Endothelial cell of umbilical vein (primary cell): ENCODE measurements around the gene NDUFA6. TPM values are rescaled to one million over a fixed set of nuclear protein-coding genes. Genes with fewer than 3 reads are reported as not detected.
"Not testable (repeated sequence)": the region's sequence is repeated elsewhere in the genome, so short reads cannot be mapped to it uniquely, and the experiment has no call there.

Source experiments
- Bru-seq: library from RNA; stranded (reverse); fragments of 400-500 nt; gene quantifications from one replicate; lab custom pipeline; 2021; lab: Mats Ljungman, UMichigan
- BruChase-seq, 2 experiments: library from RNA; stranded (reverse); fragments of 400-500 nt; gene quantifications; one replicate each; lab custom pipeline; 2021; lab: Mats Ljungman, UMichigan
- BruUV-seq: library from RNA; stranded (reverse); fragments of 400-500 nt; replicated peaks from 2 replicates; lab custom pipeline; 2021; lab: Mats Ljungman, UMichigan
- CTCF ChIA-PET: fragments of 300-600, 350-600 bp; sonication (Branson Sonifier 250); formaldehyde crosslinking; loops from one replicate; lab custom pipeline; 2021; ENCODE audit warnings: antibody characterized with exemption, inconsistent platforms; lab: Charles Lee
- POLR2A ChIA-PET: fragments of 300-600, 350-600 bp; sonication (Branson Sonifier 250); formaldehyde crosslinking; loops from one replicate; lab custom pipeline; 2021; ENCODE audit warnings: antibody characterized with exemption, inconsistent platforms; lab: Charles Lee
- DNase-seq: peaks from one replicate; pipeline ENCODE4 v3.0.0-alpha.2; 2011; ENCODE audit warnings: low read depth, low spot score
- FAIRE-seq: peaks from 2 replicates; lab custom pipeline; 2011; peaks lifted over from hg19 to GRCh38; lab: Jason Lieb, UNC
- H2AFZ ChIP-seq: 2 replicates; pipeline ENCODE4 v1.6.0; 2012; ENCODE audit warnings: low read depth, low read length, control low read depth, inconsistent platforms
- H3K27ac ChIP-seq: 2 replicates; pipeline ENCODE4 v1.5.1; 2011; ENCODE audit warnings: low read depth, mild to moderate bottlenecking, control low read depth, low read length, moderate library complexity; ENCODE audit not compliant: insufficient read depth
- H3K27me3 ChIP-seq, 2 experiments: 2 replicates each; pipeline versions ENCODE4 v1.6.0 to v1.6.1; 2011; ENCODE audit warnings: low read length in 2 of 2, mixed read lengths in 1 of 2; ENCODE audit not compliant: control insufficient read depth in 2 of 2, insufficient read depth in 2 of 2
- H3K36me3 ChIP-seq, 2 experiments: 2 replicates in 1 of 2; 3 replicates in 1 of 2; pipeline ENCODE4 v1.5.1; 2011; ENCODE audit warnings: low read length in 2 of 2, mild to moderate bottlenecking in 1 of 2, moderate library complexity in 1 of 2; ENCODE audit not compliant: control insufficient read depth in 2 of 2, insufficient read depth in 2 of 2; ENCODE audit errors: extremely low read depth in 1 of 2
- H3K4me1 ChIP-seq: 3 replicates; pipeline ENCODE4 v1.5.1; 2011; ENCODE audit warnings: mild to moderate bottlenecking, low read length; ENCODE audit not compliant: control insufficient read depth, insufficient read depth; ENCODE audit errors: extremely low read depth
- H3K4me2 ChIP-seq: 2 replicates; pipeline ENCODE4 v1.6.1; 2011; ENCODE audit warnings: low read length, control low read depth, mixed read lengths; ENCODE audit not compliant: insufficient read depth
- H3K4me3 ChIP-seq, 3 experiments: fragments of 200-600 bp in 1 of 3; sonication (generic), shearing (Covaris generic) in 1 of 3; replicated peaks in 1 of 3; 2 replicates each; pipeline ENCODE4 v1.5.1; 2011 to 2016; ENCODE audit warnings: control low read depth in 3 of 3, low read length in 3 of 3, mild to moderate bottlenecking in 2 of 3, inconsistent platforms in 1 of 3, low read depth in 1 of 3, moderate library complexity in 1 of 3; ENCODE audit not compliant: insufficient read depth in 1 of 3
- H3K79me2 ChIP-seq: 2 replicates; pipeline ENCODE4 v1.6.0; 2012; ENCODE audit warnings: low read length, inconsistent platforms; ENCODE audit not compliant: control insufficient read depth, insufficient read depth
- H3K9ac ChIP-seq: replicated peaks from 2 replicates; pipeline ENCODE3; 2011; ENCODE audit warnings: low read length, control low read depth; ENCODE audit not compliant: insufficient read depth; ENCODE audit errors: extremely low read depth
- H3K9me1 ChIP-seq: replicated peaks from 3 replicates; pipeline ENCODE4 v1.6.0; 2011; ENCODE audit warnings: mild to moderate bottlenecking, low read length; ENCODE audit not compliant: control insufficient read depth, insufficient read depth; ENCODE audit errors: extremely low read depth
- H3K9me3 ChIP-seq: replicated peaks from 2 replicates; pipeline ENCODE4 v1.5.1; 2012; ENCODE audit warnings: low read length, inconsistent platforms; ENCODE audit not compliant: control insufficient read depth, insufficient read depth
- H4K20me1 ChIP-seq: replicated peaks from 2 replicates; pipeline ENCODE3; 2011; ENCODE audit warnings: mild to moderate bottlenecking, low read length; ENCODE audit not compliant: control insufficient read depth, insufficient read depth; ENCODE audit errors: extremely low read depth
- EZH2 ChIP-seq: IDR thresholded peaks from 2 replicates; pipeline ENCODE4 v1.6.1; 2012; ENCODE audit warnings: borderline replicate concordance, low read depth, mild to moderate bottlenecking, moderate library complexity, low read length, inconsistent platforms; ENCODE audit not compliant: severe bottlenecking
- FOS ChIP-seq: IDR thresholded peaks from 2 replicates; pipeline ENCODE4 v1.6.1; 2011; ENCODE audit warnings: mild to moderate bottlenecking, low read length, moderate library complexity, borderline replicate concordance; ENCODE audit not compliant: insufficient read depth
- GATA2 ChIP-seq: IDR thresholded peaks from 2 replicates; pipeline ENCODE4 v1.7.0; 2011; ENCODE audit warnings: low read depth, mild to moderate bottlenecking, moderate library complexity, mixed read lengths, low read length; ENCODE audit not compliant: insufficient read length, insufficient read depth
- JUN ChIP-seq: IDR thresholded peaks from 2 replicates; pipeline ENCODE4 v1.6.1; 2011; ENCODE audit warnings: borderline replicate concordance, low read depth; ENCODE audit not compliant: insufficient read length, insufficient read depth
- MYC ChIP-seq: IDR thresholded peaks from one replicate; pipeline ENCODE4 v1.6.1; 2011; ENCODE audit warnings: mild to moderate bottlenecking, low read depth, low read length
- POLR2A ChIP-seq: IDR thresholded peaks from 2 replicates; pipeline ENCODE4 v1.6.1; 2012; ENCODE audit warnings: low read depth, mild to moderate bottlenecking, control low read depth, low read length
- POLR2AphosphoS5 ChIP-seq: IDR thresholded peaks from 2 replicates; pipeline ENCODE4 v1.6.1; 2012; ENCODE audit warnings: low read depth, mild to moderate bottlenecking, control low read depth, low read length, moderate library complexity; ENCODE audit not compliant: insufficient read depth
- dilution Hi-C: fragments of 300-500 bp; cut with MboI; formaldehyde crosslinking; loops from one replicate; pipeline ENCODE4 v1.15.0; 2019; ENCODE audit warnings: low sequenced_read_pairs; ENCODE audit not compliant: extremely low pct_ligation_motif_present
- intact Hi-C: fragments of 100-400 bp; cut with micrococcal nuclease; formaldehyde crosslinking; loops from one replicate; pipeline ENCODE4 v1.10.0; 2022
- long read RNA-seq: library from polyadenylated mRNA; stranded (forward); transcript quantifications from one replicate; pipeline ENCODE4 v2.0.0, GENCODE V29; 2021
- polyA minus RNA-seq, 3 experiments: library from RNA; depleted of rRNA, polyadenylated mRNA; stranded (reverse); fragments of >200 nt; gene quantifications; 1 replicate in 1 of 3; 2 replicates in 2 of 3; pipeline ENCODE4 v1.2.3, GENCODE V29; 2011
- polyA plus RNA-seq, 4 experiments: library from polyadenylated mRNA; depleted of rRNA in 3 of 4; stranded (reverse) in 3 of 4; unstranded in 1 of 4; fragments of >200 nt; gene quantifications; 2 replicates each; pipeline versions ENCODE4 v1.2.1 to v1.2.3, GENCODE V29; 2011 to 2012; ENCODE audit warnings: missing spikeins in 1 of 4
- total RNA-seq: library from RNA; stranded (reverse); gene quantifications from 2 replicates; pipeline ENCODE4 v1.2.3, GENCODE V29; 2021
- TF ChIP-seq, protein P1 (sequence below), 2 donors: IDR thresholded peaks; 1 replicate in 1 of 2; 2 replicates in 1 of 2; pipeline ENCODE4 v1.5.1; 2011; ENCODE audit warnings: low read length in 2 of 2, mild to moderate bottlenecking in 2 of 2, moderate library complexity in 2 of 2, control low read depth in 1 of 2, inconsistent platforms in 1 of 2, low read depth in 1 of 2; ENCODE audit not compliant: insufficient read depth in 1 of 2; ENCODE audit errors: extremely low read depth in 1 of 2
- TF ChIP-seq, protein P2 (sequence below): IDR thresholded peaks from 2 replicates; pipeline ENCODE4 v1.6.1; 2011; ENCODE audit not compliant: insufficient read depth, insufficient read length

NDUFA6 gene
- total RNA-seq (84.9 and 95.7 TPM in 2 replicates), polyA plus RNA-seq (44.4 and 66.1 TPM in 2 replicates), polyA minus RNA-seq (17.4 and 26.4 TPM in 2 replicates), Bru-seq, nascent RNA (percentile 85 among the genes with signal in this experiment), BruChase-seq, experiment 1, labeled RNA remaining after a 6-hour chase (percentile 95 among the genes with signal in this experiment), BruChase-seq, experiment 2, labeled RNA remaining after a 2-hour chase (percentile 89 among the genes with signal in this experiment)
- 87.8 and 105 TPM in 2 replicates for polyA plus RNA-seq (2011; cell fraction: cytosol; rRNA removed)
- 28.6 and 40.5 TPM in 2 replicates for polyA plus RNA-seq (2011; cell fraction: nucleus; rRNA removed)
- polyA plus RNA-seq (2012): 80.3 and 138 TPM in 2 replicates
- 21.7 TPM for polyA minus RNA-seq (2011; cell fraction: cytosol; rRNA and poly(A)+ RNA removed)
- 9.0 and 15.1 TPM in 2 replicates for polyA minus RNA-seq (2011; cell fraction: nucleus; rRNA and poly(A)+ RNA removed)
- long read RNA-seq, transcript NDUFA6-201 (2 exons, 475 nt): minor isoform, 17 of 652 reads
- long read RNA-seq, transcript NDUFA6-202 (3 exons, 1,256 nt): major isoform, 624 of 652 reads
- long read RNA-seq, partial matches to known transcripts: 4 of 652 reads
- long read RNA-seq, other reads (novel, unspliced or antisense): 7 of 652 reads

DNA sequence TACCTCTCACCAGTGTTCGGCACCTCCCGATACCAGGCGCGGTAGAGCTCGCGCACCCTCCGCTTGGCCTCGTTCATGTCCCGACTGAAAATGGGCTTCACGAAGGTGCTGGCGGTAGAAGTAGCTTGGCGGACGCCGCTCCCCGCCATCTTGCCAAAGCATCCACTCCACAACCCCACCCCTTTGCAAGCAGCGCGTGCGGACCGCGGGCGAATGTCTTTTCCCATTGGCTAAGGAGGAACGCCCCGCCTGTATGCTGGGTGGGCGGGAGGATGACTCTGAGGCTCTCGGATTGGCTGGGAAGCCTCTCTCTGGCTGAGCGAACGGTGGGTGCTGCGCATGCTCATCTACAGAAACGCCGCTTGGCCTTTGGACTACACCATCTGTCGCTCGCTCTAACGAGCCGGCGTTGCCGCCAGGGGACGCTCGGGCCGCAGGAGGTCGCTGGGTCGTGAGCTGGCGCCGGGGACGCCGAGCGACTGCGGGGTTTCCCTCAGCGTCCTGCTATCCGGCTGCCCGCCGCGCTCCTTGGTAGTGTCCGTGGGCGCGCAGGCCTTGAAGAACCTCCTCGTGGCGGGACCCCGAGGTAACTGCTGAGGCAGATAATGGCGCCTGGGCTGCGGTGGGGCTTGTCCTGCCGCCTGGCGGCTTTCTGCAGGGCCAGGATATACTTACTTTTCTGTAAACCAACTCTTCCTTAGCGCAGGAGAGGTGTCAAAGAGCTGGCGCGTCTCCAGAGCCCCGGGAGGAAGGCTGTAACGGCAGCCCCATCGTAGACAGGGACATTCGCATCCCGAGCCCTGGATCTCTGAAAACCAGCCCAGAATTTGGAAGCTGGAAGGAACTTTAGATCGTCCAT is at the start of gene NDUFA6:
Gene NDUFA6 (minus strand): TSS at position 177 of the 859 bp plus-strand sequence. CDS start 28 bp downstream, at position 149.
- ChIA-PET POLR2A (interaction anchor here (0.6 to 1.4 kb wide), 5 partner anchors 11 to 258 kb away, joined by 3 to 7 read pairs (median 4); partner anchors contain the start of genes NAGA and SMDT1), CTCF (interaction anchor here (0.6 to 3.0 kb wide), 28 partner anchors 11 to 394 kb away, joined by 3 to 71 read pairs (median 4); partner anchors contain the start of genes CENPM, NAGA, SEPTIN3 and SMDT1)
- Histone ChIP-seq H4K20me1 (no peaks in the 10 kb centered on the region), H3K4me2 (peak within 1 kb of the TSS; percentile 96), H3K9ac (peak within 1 kb of the TSS; percentile 72), H2AFZ (peak within 1 kb of the TSS; percentile 98), H3K79me2 (peaks cover 20% of the 10 kb centered on the region), H3K4me3 (peak within 1 kb of the TSS; percentile 51 to 77 (median 72)), H3K9me3 (no peaks in the 10 kb centered on the region), H3K27ac (peak within 1 kb of the TSS; percentile 69), H3K9me1 (no peaks in the 10 kb centered on the region), H3K36me3 (peaks cover 2 to 9% of the 10 kb centered on the region in 2 experiments), H3K4me1 (peaks cover 8% of the 10 kb centered on the region), H3K27me3 (no peaks in the 10 kb centered on the region)
- no TSS peak for BruUV-seq
- TF ChIP-seq, protein P1, sequence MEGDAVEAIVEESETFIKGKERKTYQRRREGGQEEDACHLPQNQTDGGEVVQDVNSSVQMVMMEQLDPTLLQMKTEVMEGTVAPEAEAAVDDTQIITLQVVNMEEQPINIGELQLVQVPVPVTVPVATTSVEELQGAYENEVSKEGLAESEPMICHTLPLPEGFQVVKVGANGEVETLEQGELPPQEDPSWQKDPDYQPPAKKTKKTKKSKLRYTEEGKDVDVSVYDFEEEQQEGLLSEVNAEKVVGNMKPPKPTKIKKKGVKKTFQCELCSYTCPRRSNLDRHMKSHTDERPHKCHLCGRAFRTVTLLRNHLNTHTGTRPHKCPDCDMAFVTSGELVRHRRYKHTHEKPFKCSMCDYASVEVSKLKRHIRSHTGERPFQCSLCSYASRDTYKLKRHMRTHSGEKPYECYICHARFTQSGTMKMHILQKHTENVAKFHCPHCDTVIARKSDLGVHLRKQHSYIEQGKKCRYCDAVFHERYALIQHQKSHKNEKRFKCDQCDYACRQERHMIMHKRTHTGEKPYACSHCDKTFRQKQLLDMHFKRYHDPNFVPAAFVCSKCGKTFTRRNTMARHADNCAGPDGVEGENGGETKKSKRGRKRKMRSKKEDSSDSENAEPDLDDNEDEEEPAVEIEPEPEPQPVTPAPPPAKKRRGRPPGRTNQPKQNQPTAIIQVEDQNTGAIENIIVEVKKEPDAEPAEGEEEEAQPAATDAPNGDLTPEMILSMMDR (IDR thresholded peaks at IDR 0.05; ENCODE audit: extremely low read depth in 1 of 2, insufficient read depth in 1 of 2, low read depth in 1 of 2, low read length in 2 of 2): peak; percentile 91 to 97
- TF ChIP-seq POLR2AphosphoS5 (peak; percentile 72), FOS (no peak), POLR2A (peak; percentile 88), EZH2 (no peak), JUN (no peak), GATA2 (no peak), MYC (no peak)
- TF ChIP-seq, protein P2, sequence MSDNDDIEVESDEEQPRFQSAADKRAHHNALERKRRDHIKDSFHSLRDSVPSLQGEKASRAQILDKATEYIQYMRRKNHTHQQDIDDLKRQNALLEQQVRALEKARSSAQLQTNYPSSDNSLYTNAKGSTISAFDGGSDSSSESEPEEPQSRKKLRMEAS: peak; percentile 41
- DNase-seq (peak; percentile 100), FAIRE-seq (peak; percentile 99)
- dilution Hi-C loops (no loop called here), intact Hi-C loops (loop anchor here (1.0 to 2.0 kb wide), 7 partner anchors 11 to 394 kb away; partner anchors contain the start of gene NAGA)

DNA sequence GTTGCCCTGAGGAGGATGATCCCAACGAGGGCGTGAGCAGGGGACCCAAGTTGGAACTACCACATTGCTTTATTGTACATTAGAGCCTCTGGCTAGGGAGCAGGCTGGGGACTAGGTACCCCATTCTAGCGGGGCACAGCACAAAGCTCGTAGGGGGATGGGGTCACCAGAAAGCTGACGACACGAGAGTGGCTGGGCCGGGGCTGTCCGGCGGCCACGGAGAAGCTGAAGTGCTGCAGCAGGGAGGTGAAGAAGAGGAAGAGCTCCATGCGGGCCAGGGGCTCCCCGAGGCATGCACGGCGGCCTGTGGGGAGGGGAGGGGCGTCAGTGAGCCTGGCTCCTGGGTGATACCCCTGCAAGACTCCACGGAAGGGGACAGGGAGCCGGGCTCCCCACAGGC is 49.6 kb upstream of the NDUFA6 start:
- CTCF ChIA-PET: interaction anchor here (1.0 kb wide), 1 partner anchor 9 kb away, joined by 3 read pairs; the partner anchor contains the start of gene CYP2D6
- FAIRE-seq, BruUV-seq, dilution Hi-C loops, H3K4me2 ChIP-seq, H3K4me3 ChIP-seq, DNase-seq, H3K27me3 ChIP-seq, H3K79me2 ChIP-seq, H4K20me1 ChIP-seq, H3K36me3 ChIP-seq, H3K4me1 ChIP-seq, H3K9ac ChIP-seq, POLR2A ChIA-PET, H2AFZ ChIP-seq, intact Hi-C loops, H3K27ac ChIP-seq, H3K9me3 ChIP-seq, H3K9me1 ChIP-seq: not testable (repeated sequence)
